A549 (cell line): ENCODE data around the gene SUPT4H1.

ENCODE experiments used
- EHF ChIP-seq: fragments of 250-450 bp; sonication (Bioruptor Pico); IDR thresholded peaks from 2 replicates; pipeline ENCODE4 v1.5.0; 2020; ENCODE audit warnings: mild to moderate bottlenecking
- NPAS2 ChIP-seq: fragments of 250-450 bp; sonication (Bioruptor Pico); IDR thresholded peaks from 2 replicates; pipeline ENCODE4 v1.8.0; 2022; ENCODE audit warnings: mild to moderate bottlenecking, moderate library complexity, borderline replicate concordance
- RAD21 ChIP-seq, 2 experiments: fragments of >200 bp in 1 of 2; sonication (Bioruptor Twin) in 1 of 2; formaldehyde crosslinking in 1 of 2; IDR thresholded peaks in 1 of 2; conservative IDR thresholded peaks in 1 of 2; 2 replicates in 1 of 2; 3 replicates in 1 of 2; pipeline ENCODE4 v1.6.1; 2012 to 2018; ENCODE audit warnings: inconsistent platforms in 1 of 2
- RCOR1 ChIP-seq: fragments of 150-350 bp; IDR thresholded peaks from 2 replicates; pipeline ENCODE4 v1.6.1; 2014; ENCODE audit warnings: antibody characterized with exemption, low read length, low read depth
- RFX5 ChIP-seq: fragments of 450-650 bp; IDR thresholded peaks from 2 replicates; pipeline ENCODE4 v1.7.1; 2014; ENCODE audit warnings: antibody characterized with exemption, mild to moderate bottlenecking, moderate library complexity
- TF ChIP-seq, protein P1 (sequence below): fragments of 150-350 bp; IDR thresholded peaks from 2 replicates; pipeline ENCODE4 v1.6.1; 2014; ENCODE audit warnings: low read depth, mild to moderate bottlenecking, low read length

DNA sequence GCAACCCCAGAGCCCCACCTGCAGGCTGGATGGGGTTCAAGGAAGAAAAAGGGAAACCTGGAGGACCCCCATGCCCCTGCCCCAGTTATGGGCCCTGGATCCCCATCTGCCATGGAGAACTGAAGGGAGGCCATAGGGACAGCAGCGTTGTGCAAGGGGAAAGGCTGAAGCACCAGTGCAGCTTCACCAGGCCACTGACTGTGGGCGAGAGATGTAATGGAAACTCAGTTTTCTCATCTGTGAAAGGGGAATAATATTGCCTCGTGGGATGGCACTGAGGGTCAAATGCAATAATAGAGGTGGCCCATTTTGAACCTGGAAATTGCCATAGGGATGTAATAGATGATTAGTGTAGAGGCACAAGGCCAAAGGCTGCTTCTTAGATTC lies 13.6 kb downstream of the SUPT4H1 start:
- TF ChIP-seq RCOR1 (no peak), RAD21 (conservative IDR thresholded peaks at IDR 0.05 in 1 of 2, IDR thresholded peaks at IDR 0.05 in 1 of 2) (no peak), RFX5 (no peak), EHF (CRISPR knock-in tag) (no peak), NPAS2 (CRISPR knock-in tag) (no peak)
- TF ChIP-seq, protein P1, sequence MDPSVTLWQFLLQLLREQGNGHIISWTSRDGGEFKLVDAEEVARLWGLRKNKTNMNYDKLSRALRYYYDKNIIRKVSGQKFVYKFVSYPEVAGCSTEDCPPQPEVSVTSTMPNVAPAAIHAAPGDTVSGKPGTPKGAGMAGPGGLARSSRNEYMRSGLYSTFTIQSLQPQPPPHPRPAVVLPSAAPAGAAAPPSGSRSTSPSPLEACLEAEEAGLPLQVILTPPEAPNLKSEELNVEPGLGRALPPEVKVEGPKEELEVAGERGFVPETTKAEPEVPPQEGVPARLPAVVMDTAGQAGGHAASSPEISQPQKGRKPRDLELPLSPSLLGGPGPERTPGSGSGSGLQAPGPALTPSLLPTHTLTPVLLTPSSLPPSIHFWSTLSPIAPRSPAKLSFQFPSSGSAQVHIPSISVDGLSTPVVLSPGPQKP = no peak
